Renal cortical epithelial cell (primary cell): ENCODE data around the gene OPA3. TPM values are rescaled to one million over a fixed set of nuclear protein-coding genes. Genes with fewer than 3 reads are reported as not detected.
A peak's percentile ranks its signal among the peaks of the same experiment; 100 is the strongest.

Experiments
- DNase-seq: peaks from one replicate; pipeline ENCODE4 v3.0.0-alpha.2; 2011; ENCODE audit warnings: low read depth
- total RNA-seq: library from RNA; depleted of rRNA; stranded (reverse); fragments of >200 nt; gene quantifications from 2 replicates; pipeline ENCODE4 v1.2.3, GENCODE V29; 2014

Gene OPA3
- total RNA-seq, 1 donor from 2014 or later: 14.5 TPM

GRCh38 chr19:45598267-45599001 is 13.8 kb upstream of the OPA3 start:
- no peak for DNase-seq

GRCh38 chr19:45597425-45598111 is 13.0 kb upstream of the OPA3 start:
- no peak for DNase-seq

- no peak for DNase-seq
These were observed 11.2 kb upstream of the OPA3 start for GRCh38 chr19:45595814-45596213.

GRCh38 chr19:45593520-45593919 is 8.9 kb upstream of the OPA3 start:
- DNase-seq: no peak

GRCh38 chr19:45592366-45592765 is 7.8 kb upstream of the OPA3 start:
- no peak for DNase-seq

- DNase-seq: no peak
These were observed 7.0 kb upstream of the OPA3 start for GRCh38 chr19:45591638-45592005.

- no peak for DNase-seq
These were observed 6.5 kb upstream of the OPA3 start for GRCh38 chr19:45591004-45591637.

- no peak for DNase-seq
These were observed 5.8 kb upstream of the OPA3 start for GRCh38 chr19:45590300-45591003.

GRCh38 chr19:45589768-45590167 is 5.2 kb upstream of the OPA3 start:
- DNase-seq: no peak

GRCh38 chr19:45587873-45588272 is 3.3 kb upstream of the OPA3 start:
- peak; percentile 39 for DNase-seq

- DNase-seq: no peak
These were observed 566 bp upstream of the OPA3 start for GRCh38 chr19:45585158-45585577.

- peak; percentile 15 for DNase-seq
These were observed 3.0 kb downstream of the OPA3 start for GRCh38 chr19:45581576-45581975.

GRCh38 chr19:45578861-45579260 is 5.7 kb downstream of the OPA3 start:
- DNase-seq: no peak

- peak; percentile 96 for DNase-seq
These were observed 7.3 kb downstream of the OPA3 start for GRCh38 chr19:45577111-45577905.

GRCh38 chr19:45576682-45577081 is 7.9 kb downstream of the OPA3 start:
- no peak for DNase-seq

GRCh38 chr19:45575216-45575615 is 9.4 kb downstream of the OPA3 start:
- DNase-seq: no peak

- DNase-seq: peak; percentile 43
These were observed 10.1 kb downstream of the OPA3 start for GRCh38 chr19:45574526-45574925.

GRCh38 chr19:45571457-45572220 is 13.0 kb downstream of the OPA3 start:
- DNase-seq: no peak

GRCh38 chr19:45569619-45570421 is 14.8 kb downstream of the OPA3 start:
- DNase-seq: peak; percentile 19

- peak; percentile 95 for DNase-seq
These were observed 15.9 kb downstream of the OPA3 start for GRCh38 chr19:45568732-45569131.
